NCI-H1092 treated with DMSO at 0.1 percent for 48 hours (cell line): ENCODE data around the gene MICOS13.
A peak's percentile ranks its signal among the peaks of the same experiment; 100 is the strongest.
"Not testable (repeated sequence)": the region's sequence is repeated elsewhere in the genome, so short reads cannot be mapped to it uniquely, and the experiment has no call there.

Experiments used
- DNase-seq: peaks from one replicate; lab custom pipeline; 2025; lab: John Stamatoyannopoulos, UW

Gene MICOS13

GRCh38 chr19:5680437-5681368 is at the start of gene MICOS13, which contains the start of gene HSD11B1L:
MICOS13 (minus strand) TSS chr19:5680516; CDS start chr19:5680486, 30 bp downstream.
HSD11B1L (plus strand) TSS chr19:5681027; CDS start chr19:5684833, 3,806 bp downstream.
- peak; percentile 98 for DNase-seq

- DNase-seq: no peak
These were observed 47.2 kb upstream of the MICOS13 start for GRCh38 chr19:5727453-5728050.

DNA sequence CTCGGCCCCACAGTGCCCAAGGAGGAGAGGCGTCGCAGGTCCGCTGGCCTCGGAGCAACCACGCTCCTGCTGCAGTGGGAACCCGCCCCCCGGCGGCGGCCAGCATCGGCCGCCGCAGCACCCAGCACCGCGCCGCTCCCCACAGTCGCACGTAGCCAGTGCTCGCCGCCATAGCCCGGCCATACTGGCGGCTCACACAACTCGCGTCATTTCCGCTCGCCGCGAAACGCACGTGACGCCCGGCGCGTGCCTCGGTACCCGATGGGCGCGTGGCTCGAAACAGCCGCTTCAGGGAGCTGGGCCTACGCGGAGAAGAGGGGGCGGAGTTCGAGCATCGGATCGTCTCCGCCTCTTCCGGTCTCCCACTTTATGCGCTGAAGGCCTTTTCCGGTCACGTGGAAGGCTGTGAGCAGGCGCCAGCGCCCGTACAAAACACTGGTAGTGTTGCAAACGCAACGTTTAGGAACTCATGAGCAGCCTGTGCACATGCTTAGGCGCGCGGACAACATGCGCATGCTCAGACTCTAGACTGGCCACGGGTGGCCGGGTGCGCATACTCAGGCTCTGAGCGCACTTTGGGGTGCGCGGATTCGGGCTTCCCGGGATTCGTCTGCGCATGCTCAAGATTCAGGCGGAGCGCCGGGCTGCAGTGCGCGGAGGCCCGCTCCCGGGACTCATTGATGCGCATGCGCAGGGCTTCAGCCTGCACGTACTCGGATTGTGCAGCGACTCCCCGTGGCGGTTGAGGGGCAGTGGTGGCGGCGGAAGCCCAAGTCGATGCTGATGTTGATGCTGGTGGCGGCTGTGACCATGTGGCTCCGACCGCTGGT is 39.9 kb upstream of the MICOS13 start, which contains the start of the genes CATSPERD and LONP1:
CATSPERD (plus strand) TSS at position 677 of the 830 bp plus-strand sequence; CDS start at position 778, 101 bp downstream.
LONP1 (minus strand) TSS at position 186 of the 830 bp plus-strand sequence; CDS start at position 172, 14 bp downstream.
- DNase-seq: peak; percentile 99

- no peak for DNase-seq
These were observed 39.1 kb upstream of the MICOS13 start for GRCh38 chr19:5719274-5719960.

GRCh38 chr19:5718579-5719273 is 38.4 kb upstream of the MICOS13 start:
- no peak for DNase-seq

- no peak for DNase-seq
These were observed 37.8 kb upstream of the MICOS13 start for GRCh38 chr19:5718037-5718578.

DNA sequence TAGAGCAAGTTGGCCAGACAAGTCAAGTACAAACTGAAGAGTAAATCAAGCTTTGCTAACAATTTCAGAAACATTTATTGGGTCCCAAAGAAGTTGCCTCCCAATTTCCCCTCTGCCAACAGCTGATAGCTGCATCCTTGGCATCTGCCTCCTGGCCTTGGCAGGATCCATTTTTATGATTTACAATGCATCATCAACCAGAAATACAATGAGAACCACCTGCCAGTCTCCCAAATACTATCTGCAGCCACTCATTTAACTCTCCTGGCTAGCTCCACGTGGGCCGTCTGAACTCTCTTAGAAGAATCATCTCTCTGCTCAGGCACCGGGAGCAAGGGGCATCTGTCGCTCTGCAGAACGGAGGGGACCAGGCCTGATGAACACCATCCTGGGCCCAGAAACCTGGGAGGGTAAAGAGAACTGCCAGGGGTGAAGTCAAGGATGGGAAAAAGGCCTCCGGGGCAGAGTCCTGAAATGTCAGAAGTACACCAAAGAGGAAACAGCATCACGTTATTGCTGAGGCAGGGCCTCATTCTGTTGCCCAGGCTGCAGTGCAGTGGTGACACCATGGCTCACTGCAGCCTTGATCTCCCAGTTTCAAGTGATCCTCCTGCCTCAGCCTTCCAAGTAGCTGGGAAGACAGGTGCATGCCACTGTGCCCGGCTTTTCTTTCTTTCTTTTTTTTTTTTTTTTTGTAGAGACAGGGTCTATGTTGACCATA is 37.1 kb upstream of the MICOS13 start:
- no peak for DNase-seq

DNA sequence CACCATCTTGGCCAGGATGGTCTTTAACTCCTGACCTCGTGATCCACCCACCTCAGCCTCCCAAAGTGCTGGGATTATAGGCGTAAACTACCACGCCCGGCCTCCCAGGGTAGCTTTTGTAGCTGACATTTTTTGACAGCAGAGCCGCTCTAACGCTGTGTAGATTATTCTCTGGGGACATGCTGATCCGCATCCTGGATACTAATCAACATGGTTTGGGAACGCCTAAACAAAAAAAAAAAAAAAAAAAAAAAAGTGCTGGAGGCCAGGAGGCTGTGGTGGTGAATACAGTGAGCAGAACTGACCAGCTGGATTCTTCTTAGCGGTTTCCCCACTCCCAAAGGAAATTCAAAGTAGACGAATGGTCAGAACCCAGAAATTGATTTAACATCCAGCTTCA is 34.5 kb upstream of the MICOS13 start:
- DNase-seq: no peak

DNA sequence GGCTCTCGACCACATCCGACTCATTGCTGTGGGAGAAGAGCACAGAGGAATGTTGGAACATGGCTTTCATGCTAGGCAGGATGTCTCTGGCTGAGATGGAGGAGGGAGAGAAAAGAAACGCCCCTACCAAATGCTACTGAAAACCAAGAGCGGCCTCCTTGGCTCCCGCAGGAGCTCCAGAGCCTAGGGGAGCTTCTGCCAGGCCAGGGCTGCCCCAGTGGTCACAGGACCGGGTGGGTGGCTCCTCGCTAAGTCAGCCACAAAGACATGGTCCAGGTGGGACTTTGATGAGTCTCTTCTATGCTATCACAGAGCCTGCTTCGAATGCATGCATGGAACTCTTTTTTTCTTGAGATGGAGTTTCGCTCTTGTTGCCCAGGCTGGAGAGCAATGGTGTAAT is 32.9 kb upstream of the MICOS13 start:
- no peak for DNase-seq

DNA sequence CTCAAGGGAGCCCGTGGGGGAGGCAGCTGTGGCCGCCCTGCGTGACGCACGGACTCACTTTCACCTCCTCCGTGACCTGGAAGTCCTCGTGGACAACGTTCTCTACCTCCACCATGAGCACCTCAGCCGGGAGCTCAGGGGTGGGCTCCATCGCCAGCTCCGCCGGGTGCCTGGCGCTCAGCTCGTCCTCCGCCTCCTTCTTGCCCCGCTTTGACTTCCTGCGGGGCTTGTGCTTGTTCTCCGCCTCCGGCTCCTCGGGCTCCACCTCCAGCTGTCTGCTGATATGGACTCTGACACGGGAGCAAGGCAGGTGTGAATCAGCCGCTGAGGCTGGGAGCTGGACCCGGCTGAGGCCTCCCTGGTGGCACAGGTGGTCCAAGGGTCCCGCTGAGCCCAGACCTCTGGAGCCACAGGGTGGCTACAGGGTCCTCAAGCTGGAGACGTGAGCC is 31.4 kb upstream of the MICOS13 start:
- DNase-seq: no peak

DNA sequence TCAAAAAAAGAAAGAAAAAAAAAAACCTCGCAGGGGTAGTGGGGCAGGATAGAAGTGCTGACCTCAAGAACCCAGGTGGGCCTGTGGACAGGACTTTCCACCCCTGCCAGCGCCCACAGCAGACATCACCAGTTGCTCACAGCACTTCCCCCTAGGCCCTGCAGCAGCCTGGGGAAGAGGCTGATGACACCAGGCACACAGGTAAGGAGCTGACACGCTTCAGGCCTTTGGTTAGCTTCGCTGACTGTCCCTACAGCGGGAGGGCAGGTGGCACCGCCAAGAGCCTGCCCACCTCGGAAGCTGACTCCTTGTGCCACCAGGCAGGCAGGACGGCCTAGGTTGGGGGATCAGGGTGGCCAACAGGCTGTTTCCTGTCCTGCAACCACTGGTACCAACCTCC is 30.7 kb upstream of the MICOS13 start:
- DNase-seq: no peak

DNA sequence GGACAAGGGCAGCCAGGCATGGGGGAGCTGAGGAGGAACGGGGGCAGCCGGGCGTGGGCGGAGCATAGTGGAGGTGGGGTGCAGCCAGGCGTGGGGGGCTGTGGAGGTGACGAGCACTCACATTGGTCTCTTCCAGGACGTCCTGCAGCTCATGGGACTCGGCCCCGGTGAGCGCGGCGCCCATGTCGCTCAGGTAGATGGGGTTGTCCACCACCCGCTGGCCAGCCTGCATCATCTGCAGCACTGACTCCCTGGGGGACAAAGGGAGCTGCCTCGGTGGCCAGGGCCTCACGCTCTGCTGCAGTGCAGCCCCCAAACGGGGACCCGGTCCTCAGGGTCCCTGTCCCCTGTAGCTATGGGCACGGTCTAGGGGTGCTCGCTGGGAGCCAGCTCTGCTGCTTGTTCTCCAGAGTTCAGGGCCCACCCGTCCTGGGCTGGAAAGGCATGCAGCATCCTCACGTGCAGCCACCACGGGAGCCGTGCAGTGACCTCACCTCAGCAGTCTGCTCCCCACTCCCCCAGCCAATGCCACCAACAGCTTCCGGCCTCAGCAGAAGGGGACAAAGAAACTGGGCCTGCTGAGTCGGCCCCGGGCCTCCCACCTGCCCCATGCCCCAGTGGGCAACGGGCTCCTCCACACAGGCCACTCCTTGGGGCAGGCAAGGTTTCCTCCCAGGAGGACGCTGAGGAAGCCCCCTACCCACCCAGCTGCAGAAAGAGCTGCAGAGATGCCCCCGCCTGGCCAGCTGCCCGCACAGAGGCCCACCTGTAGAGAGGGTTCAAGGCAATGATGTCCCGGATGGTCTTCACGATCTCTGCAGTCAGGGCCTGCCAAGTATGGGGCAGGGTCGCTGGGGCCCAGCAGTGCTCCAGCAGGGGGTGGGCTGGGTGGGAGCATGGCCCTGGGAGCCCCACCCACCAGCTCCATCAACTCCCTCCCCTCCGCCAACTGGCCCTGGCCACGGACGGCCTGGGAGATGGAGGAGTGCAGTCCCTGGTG is 27.6 kb upstream of the MICOS13 start:
- no peak for DNase-seq

DNA sequence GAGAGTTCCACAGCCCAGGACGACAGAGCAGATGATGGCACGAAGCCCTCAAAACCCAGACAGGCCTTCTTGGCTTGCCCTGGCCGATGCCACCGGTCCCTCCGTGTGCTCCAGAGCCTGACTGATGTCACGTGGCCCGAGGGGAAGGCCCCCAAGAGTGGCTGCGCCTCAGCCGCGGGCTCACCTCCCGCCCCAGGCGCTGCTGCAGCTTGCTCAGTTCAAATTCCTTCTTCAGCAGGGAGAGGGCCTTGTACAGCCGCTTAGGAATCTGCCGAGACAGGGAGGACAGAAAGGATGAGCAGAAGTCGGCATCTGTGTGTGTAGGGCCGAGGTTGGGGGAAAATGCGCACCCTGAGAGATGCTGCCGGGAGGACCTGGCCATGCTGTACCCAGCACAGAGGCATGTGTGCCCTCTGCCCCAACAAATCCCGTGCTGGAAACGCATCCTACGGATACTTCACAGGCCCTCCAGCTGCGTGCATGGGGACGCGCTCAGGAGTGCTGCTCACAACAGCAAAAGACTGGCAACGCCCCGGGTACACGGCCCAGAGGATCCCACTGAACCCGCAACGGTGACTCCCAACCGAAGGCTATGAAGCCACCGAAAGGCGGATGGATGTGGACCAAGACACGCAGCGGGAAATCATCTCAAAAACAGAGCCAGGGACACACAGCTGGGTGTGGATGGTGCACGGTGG is 26.7 kb upstream of the MICOS13 start:
- DNase-seq: no peak

- DNase-seq: no peak
These were observed 25.2 kb upstream of the MICOS13 start for GRCh38 chr19:5705552-5705951.

GRCh38 chr19:5703819-5704818 is 23.8 kb upstream of the MICOS13 start:
- no peak for DNase-seq

- DNase-seq: not testable (repeated sequence)
These were observed 21.7 kb upstream of the MICOS13 start for GRCh38 chr19:5702053-5702410.
